Right lobe of liver (tissue), 4 donors: ENCODE data around the gene STIL.

Experiments used
- POLR2A ChIP-seq: fragments of 450-650 bp; IDR thresholded peaks from one replicate; pipeline ENCODE4 v1.6.1; 2017; ENCODE audit warnings: antibody characterized with exemption, mild to moderate bottlenecking
- TF ChIP-seq, protein P1 (sequence below), 4 donors: fragments of 200-600 bp in 3 of 4; fragments of 450-650 bp in 1 of 4; IDR thresholded peaks; one replicate each; pipeline versions ENCODE4 v1.5.1 to v1.8.0; 2016 to 2022; ENCODE audit warnings: antibody characterized with exemption in 4 of 4, mild to moderate bottlenecking in 2 of 4
- donor health status: DM: no; HTN: no; CAD: no.
- donor health status: DM: no; HTN: no; CAD: no.
- donor health status: DM: no; HTN: yes; CAD: no.

DNA sequence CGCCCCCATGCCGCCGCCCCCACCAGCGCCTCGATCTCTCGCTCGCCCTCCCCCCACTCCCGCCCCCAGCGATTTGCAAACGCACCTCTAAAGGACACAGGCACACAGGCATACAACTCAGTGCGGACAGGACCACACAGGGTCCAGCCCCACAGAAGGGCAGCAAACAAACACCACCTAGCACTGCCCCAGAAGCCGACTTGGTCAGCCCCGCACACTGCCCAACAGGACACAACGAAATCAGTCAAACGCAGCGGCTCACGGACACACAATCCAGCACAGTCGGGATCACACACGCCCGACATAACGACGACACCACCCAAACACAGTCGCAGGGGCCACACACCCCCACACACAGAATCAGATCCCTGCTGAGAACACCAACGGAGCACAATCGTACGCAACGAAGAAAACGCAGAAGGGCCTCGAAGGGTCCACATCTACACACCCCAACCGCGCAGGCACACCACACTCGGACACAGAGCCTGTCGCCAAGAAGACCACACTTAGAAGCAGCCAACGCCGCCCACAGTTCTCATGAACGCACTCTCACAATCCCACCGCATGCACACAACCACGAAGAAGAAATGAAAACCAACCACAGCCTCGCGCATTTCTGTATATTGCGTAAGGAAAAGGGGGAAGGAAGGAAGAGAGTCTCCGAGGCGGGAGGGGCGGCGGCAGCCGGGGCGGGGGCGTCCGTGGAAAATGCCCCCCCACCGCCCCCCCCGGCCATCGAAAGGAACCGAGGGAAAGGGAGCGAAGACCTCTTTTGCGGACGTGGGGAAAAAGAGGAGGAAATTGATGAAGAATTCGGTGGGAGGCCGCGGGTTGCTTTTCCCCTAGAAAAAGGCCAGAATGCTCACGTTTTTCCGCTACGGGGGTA, 82.4 kb downstream of the STIL start:
- TF ChIP-seq, protein P1, sequence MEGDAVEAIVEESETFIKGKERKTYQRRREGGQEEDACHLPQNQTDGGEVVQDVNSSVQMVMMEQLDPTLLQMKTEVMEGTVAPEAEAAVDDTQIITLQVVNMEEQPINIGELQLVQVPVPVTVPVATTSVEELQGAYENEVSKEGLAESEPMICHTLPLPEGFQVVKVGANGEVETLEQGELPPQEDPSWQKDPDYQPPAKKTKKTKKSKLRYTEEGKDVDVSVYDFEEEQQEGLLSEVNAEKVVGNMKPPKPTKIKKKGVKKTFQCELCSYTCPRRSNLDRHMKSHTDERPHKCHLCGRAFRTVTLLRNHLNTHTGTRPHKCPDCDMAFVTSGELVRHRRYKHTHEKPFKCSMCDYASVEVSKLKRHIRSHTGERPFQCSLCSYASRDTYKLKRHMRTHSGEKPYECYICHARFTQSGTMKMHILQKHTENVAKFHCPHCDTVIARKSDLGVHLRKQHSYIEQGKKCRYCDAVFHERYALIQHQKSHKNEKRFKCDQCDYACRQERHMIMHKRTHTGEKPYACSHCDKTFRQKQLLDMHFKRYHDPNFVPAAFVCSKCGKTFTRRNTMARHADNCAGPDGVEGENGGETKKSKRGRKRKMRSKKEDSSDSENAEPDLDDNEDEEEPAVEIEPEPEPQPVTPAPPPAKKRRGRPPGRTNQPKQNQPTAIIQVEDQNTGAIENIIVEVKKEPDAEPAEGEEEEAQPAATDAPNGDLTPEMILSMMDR (IDR thresholded peaks at IDR 0.05), result no peak
- TF ChIP-seq POLR2A, result peak; percentile 9
